OCI-LY1 (cell line): ENCODE data around the gene RNF186.

Source experiments
- H2AFZ ChIP-seq: fragments of 200-600 bp; sonication (generic), shearing (Covaris generic); 2 replicates; pipeline ENCODE4 v1.6.0; 2014; ENCODE audit warnings: antibody characterized with exemption, mild to moderate bottlenecking, low read length
- H3F3A ChIP-seq: fragments of 200-600 bp; sonication (generic), shearing (Covaris generic); 2 replicates; pipeline ENCODE4 v1.6.0; 2014; ENCODE audit warnings: mild to moderate bottlenecking, antibody characterized with exemption, low read length, moderate library complexity; ENCODE audit not compliant: insufficient read depth
- H3K27ac ChIP-seq: fragments of 200-600 bp; sonication (generic); 2 replicates; pipeline ENCODE4 v1.5.1; 2014; ENCODE audit warnings: low read length, mixed run types, mild to moderate bottlenecking, low read depth; ENCODE audit not compliant: poor library complexity, severe bottlenecking
- H3K27me3 ChIP-seq: fragments of 200-600 bp; sonication (generic); 2 replicates; pipeline ENCODE4 v1.6.0; 2014; ENCODE audit warnings: antibody characterized with exemption, mild to moderate bottlenecking, low read length, moderate library complexity; ENCODE audit not compliant: insufficient read depth
- H3K36me3 ChIP-seq: fragments of 200-600 bp; sonication (generic); 2 replicates; pipeline ENCODE4 v1.6.1; 2014; ENCODE audit warnings: mild to moderate bottlenecking, antibody characterized with exemption, low read length, moderate library complexity, mixed read lengths; ENCODE audit not compliant: insufficient read depth
- H3K4me1 ChIP-seq: fragments of 200-600 bp; sonication (generic); 2 replicates; pipeline ENCODE4 v1.5.1; 2014; ENCODE audit warnings: mild to moderate bottlenecking, low read length, moderate library complexity; ENCODE audit not compliant: insufficient read depth, severe bottlenecking
- H3K4me2 ChIP-seq: fragments of 200-600 bp; sonication (generic), shearing (Covaris generic); 2 replicates; pipeline ENCODE4 v1.6.1; 2014; ENCODE audit warnings: low read length
- H3K4me3 ChIP-seq: fragments of 200-600 bp; sonication (generic); 2 replicates; pipeline ENCODE4 v1.5.1; 2014; ENCODE audit warnings: low read length, low read depth, mild to moderate bottlenecking, mixed read lengths; ENCODE audit not compliant: poor library complexity, severe bottlenecking
- H3K79me2 ChIP-seq: fragments of 200-600 bp; shearing (Covaris generic); 2 replicates; pipeline ENCODE4 v1.6.1; 2016; ENCODE audit warnings: mixed run types, low read length, mixed read lengths; ENCODE audit not compliant: insufficient read depth
- H3K9ac ChIP-seq: fragments of 200-600 bp; sonication (generic), shearing (Covaris generic); 2 replicates; pipeline ENCODE4 v1.6.1; 2014; ENCODE audit warnings: mild to moderate bottlenecking, low read length, mixed read lengths
- H3K9me2 ChIP-seq: fragments of 200-600 bp; sonication (generic), shearing (Covaris generic); 2 replicates; pipeline ENCODE4 v1.6.1; 2014; ENCODE audit warnings: low read depth, mild to moderate bottlenecking, low read length, mixed read lengths
- H3K9me3 ChIP-seq: fragments of 200-600 bp; shearing (Covaris generic); 2 replicates; pipeline ENCODE4 v1.6.1; 2014; ENCODE audit warnings: low read length, mixed read lengths
- H4K20me1 ChIP-seq: fragments of 200-600 bp; sonication (generic), shearing (Covaris generic); 2 replicates; pipeline ENCODE4 v1.6.0; 2016; ENCODE audit warnings: mild to moderate bottlenecking, low read length; ENCODE audit not compliant: insufficient read depth
- EZH2 ChIP-seq: fragments of 200-600 bp; sonication (generic), shearing (Covaris generic); IDR thresholded peaks from 2 replicates; pipeline ENCODE4 v1.8.0; 2017; ENCODE audit warnings: borderline replicate concordance, mixed run types, mild to moderate bottlenecking, antibody characterized with exemption, low read length, moderate library complexity, mixed read lengths
- TF ChIP-seq, protein P1 (sequence below): fragments of 200-600 bp; sonication (generic), shearing (Covaris generic); IDR thresholded peaks from 2 replicates; pipeline ENCODE4 v1.5.1; 2017; ENCODE audit warnings: mild to moderate bottlenecking, antibody characterized with exemption, low read length, moderate library complexity, mixed read lengths

RNF186 gene

DNA sequence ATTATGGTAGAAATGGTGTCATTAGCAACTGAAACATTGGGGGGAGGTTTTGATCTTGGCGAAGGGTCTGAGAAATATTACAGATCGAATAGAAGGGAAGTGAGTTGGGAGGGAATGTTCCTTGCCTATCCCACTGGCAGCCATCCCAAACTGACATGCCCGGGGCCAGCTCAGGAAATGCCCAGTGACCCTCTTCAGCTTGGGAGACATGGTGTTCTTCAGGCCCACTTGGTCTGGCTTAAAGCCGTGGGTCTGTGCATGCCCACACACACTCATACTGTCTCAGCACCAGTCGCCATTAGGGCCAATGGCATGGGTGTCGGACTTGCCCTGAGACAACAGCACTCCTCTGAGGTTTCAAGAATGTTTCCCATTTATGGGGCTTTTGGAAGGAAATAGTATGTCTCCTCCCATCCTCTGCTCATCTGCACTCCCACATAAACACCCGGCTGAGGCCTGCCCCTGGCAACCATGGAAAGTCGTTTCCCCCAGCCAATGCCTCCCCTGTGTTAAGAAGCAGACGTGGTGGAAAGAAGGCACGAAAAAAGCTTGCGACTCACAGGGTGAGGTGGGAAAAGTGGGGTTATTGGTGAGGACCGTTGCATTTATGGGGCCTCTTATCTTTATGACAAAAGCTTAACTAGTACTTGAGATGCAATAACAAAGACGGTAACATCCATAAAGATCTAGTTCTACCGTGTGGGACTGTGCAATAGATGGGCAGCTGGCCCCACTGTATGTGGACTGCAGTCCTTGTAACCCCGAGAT lies 2.0 kb downstream of the RNF186 start:
- no peak for TF ChIP-seq EZH2
- TF ChIP-seq, protein P1, sequence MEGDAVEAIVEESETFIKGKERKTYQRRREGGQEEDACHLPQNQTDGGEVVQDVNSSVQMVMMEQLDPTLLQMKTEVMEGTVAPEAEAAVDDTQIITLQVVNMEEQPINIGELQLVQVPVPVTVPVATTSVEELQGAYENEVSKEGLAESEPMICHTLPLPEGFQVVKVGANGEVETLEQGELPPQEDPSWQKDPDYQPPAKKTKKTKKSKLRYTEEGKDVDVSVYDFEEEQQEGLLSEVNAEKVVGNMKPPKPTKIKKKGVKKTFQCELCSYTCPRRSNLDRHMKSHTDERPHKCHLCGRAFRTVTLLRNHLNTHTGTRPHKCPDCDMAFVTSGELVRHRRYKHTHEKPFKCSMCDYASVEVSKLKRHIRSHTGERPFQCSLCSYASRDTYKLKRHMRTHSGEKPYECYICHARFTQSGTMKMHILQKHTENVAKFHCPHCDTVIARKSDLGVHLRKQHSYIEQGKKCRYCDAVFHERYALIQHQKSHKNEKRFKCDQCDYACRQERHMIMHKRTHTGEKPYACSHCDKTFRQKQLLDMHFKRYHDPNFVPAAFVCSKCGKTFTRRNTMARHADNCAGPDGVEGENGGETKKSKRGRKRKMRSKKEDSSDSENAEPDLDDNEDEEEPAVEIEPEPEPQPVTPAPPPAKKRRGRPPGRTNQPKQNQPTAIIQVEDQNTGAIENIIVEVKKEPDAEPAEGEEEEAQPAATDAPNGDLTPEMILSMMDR, result no peak
- no peaks in the 10 kb centered on the region for H3K79me2 ChIP-seq
- no peaks in the 10 kb centered on the region for H3K9me2 ChIP-seq
- no peaks in the 10 kb centered on the region for H3F3A ChIP-seq
- no peaks in the 10 kb centered on the region for H4K20me1 ChIP-seq
- H3K27me3 ChIP-seq, result no peaks in the 10 kb centered on the region; the same call in 1 of the 2 replicates
- no peak overlapping the region for H3K4me2 ChIP-seq
- H3K36me3 ChIP-seq, result no peaks in the 10 kb centered on the region
- H3K4me3 ChIP-seq, result no peak overlapping the region
- peaks cover 30% of the 10 kb centered on the region for H3K4me1 ChIP-seq
- no peaks in the 10 kb centered on the region for H3K9me3 ChIP-seq
- H2AFZ ChIP-seq, result no peak overlapping the region
- no peak overlapping the region for H3K27ac ChIP-seq
- no peak overlapping the region for H3K9ac ChIP-seq

DNA sequence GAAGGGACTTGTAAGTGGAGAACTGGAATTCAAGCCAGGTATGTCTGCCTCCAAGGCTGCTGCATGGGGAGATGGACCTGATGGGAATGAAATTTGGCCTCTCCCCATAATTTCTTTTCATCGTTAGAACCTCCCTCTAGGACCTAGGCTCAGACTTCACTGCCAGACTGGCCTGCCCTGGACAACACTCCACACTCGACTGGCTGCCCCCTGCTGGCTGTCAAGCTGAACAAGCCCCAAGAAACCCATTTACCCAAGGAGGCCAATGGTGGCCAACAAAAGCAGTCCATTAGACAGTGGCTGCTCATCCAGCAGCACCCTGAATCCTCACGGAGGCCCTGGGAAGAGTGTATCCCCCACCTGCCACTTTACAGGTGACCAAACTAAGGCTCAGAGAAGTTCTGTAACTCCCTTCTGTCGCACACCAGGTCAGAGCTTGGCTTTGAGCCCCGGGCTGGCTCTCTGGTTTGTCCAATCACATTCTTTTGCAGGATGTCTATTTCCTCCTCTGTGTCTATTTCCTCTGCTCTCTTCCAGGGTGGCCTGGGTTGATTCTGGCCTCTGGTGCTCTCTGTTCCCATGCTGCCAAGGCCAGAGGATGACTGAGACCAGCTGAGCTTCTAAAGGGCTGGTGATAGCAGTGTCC lies 3.8 kb downstream of the RNF186 start:
- no peaks in the 10 kb centered on the region for H3K36me3 ChIP-seq
- no peak overlapping the region for H3K9ac ChIP-seq
- no peak for TF ChIP-seq EZH2
- TF ChIP-seq, protein P1, result peak; percentile 82
- H3K27me3 ChIP-seq, result no peaks in the 10 kb centered on the region; the same call in 1 of the 2 replicates
- no peaks in the 10 kb centered on the region for H3K9me3 ChIP-seq
- H2AFZ ChIP-seq, result no peak overlapping the region
- no peak overlapping the region for H3K4me2 ChIP-seq
- no peaks in the 10 kb centered on the region for H3F3A ChIP-seq
- peaks cover 27% of the 10 kb centered on the region for H3K4me1 ChIP-seq
- H3K79me2 ChIP-seq, result no peaks in the 10 kb centered on the region
- no peak overlapping the region for H3K4me3 ChIP-seq
- no peaks in the 10 kb centered on the region for H4K20me1 ChIP-seq
- H3K27ac ChIP-seq, result no peak overlapping the region
- no peaks in the 10 kb centered on the region for H3K9me2 ChIP-seq

DNA sequence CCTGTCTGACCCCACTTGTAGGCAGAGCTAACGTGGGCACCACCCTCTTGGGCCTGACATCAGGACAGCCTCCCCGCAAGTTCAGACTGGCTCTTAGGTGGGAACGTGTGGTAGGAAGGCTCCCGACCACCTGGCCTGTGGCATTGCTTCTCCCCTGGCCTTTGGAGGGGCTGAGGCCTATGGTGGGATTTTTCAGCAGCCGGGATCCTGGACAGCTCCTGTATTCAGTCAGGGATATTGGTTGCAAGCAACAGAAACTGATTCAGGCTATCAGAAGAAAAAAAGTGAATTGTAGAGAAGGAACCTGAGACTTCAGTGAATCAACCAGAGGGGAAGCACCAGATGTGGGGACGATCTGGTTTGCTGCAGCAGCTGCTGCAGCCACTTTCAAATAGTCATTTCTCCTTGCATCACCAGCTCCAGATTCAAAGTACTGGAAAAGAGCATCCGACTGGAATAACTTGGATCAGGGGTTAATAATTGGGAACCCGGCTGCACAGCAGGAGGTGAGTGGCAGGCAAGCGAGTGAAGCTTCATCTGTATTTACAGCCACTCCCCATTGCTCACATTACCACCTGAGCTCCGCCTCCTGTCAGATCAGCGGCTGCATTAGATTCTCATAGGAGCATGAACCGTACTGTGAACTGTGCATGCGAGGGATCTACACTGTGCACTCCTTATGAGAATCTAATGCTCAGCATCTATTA lies 5.9 kb downstream of the RNF186 start:
- TF ChIP-seq EZH2, result no peak
- TF ChIP-seq, protein P1, result no peak

More for the DNA sequence above, 5.9 kb downstream of the RNF186 start:
- Histone ChIP-seq H3K27ac (no peak overlapping the region), H3K9me3 (no peaks in the 10 kb centered on the region), H3K9me2 (no peaks in the 10 kb centered on the region), H3K36me3 (no peaks in the 10 kb centered on the region), H3K79me2 (no peaks in the 10 kb centered on the region), H4K20me1 (no peaks in the 10 kb centered on the region), H3K9ac (no peak overlapping the region), H3K4me2 (no peak overlapping the region), H2AFZ (no peak overlapping the region), H3K4me3 (no peak overlapping the region), H3K4me1 (peaks cover 6% of the 10 kb centered on the region), H3F3A (no peaks in the 10 kb centered on the region), H3K27me3 (no peaks in the 10 kb centered on the region)
